Activated CD4-positive, alpha-beta T cell treated with anti-CD3 and anti-CD28 coated beads, Interleukin-2, amount 50 U/mL, for 4 hours (primary cell): ENCODE results near the gene RALGDS.
"Not testable (repeated sequence)": the region's sequence is repeated elsewhere in the genome, so short reads cannot be mapped to it uniquely, and the experiment has no call there.

Source experiments
- DNase-seq, 2 experiments: peaks; one replicate each; pipeline ENCODE4 v3.0.0-alpha.2; 2020

The RALGDS gene

GRCh38 chr9:133103987-133104505 lies 17.0 kb downstream of the RALGDS start:
- no peak for DNase-seq

- peak; percentile 27 to 38 for DNase-seq
These were observed 17.7 kb downstream of the RALGDS start for GRCh38 chr9:133103183-133103986.

GRCh38 chr9:133102190-133103021 lies 18.6 kb downstream of the RALGDS start:
- no peak for DNase-seq

GRCh38 chr9:133101356-133102189 lies 19.5 kb downstream of the RALGDS start:
- DNase-seq: no peak

- DNase-seq: no peak
These were observed 20.3 kb downstream of the RALGDS start for GRCh38 chr9:133100506-133101355.

- DNase-seq: no peak
These were observed 21.1 kb downstream of the RALGDS start for GRCh38 chr9:133099726-133100505.

- DNase-seq: no peak
These were observed 22.2 kb downstream of the RALGDS start for GRCh38 chr9:133098871-133099270.

- DNase-seq: no peak
These were observed 22.8 kb downstream of the RALGDS start for GRCh38 chr9:133098104-133098754.

GRCh38 chr9:133094842-133095393 lies 26.1 kb downstream of the RALGDS start:
- no peak for DNase-seq

- DNase-seq: not testable (repeated sequence)
These were observed 26.7 kb downstream of the RALGDS start for GRCh38 chr9:133094351-133094750.

- no peak for DNase-seq
These were observed 30.2 kb downstream of the RALGDS start for GRCh38 chr9:133090752-133091385.

GRCh38 chr9:133090187-133090586 lies 30.9 kb downstream of the RALGDS start:
- DNase-seq: no peak

GRCh38 chr9:133089271-133089671 lies 31.8 kb downstream of the RALGDS start:
- DNase-seq: no peak

- DNase-seq: no peak
These were observed 32.3 kb downstream of the RALGDS start for GRCh38 chr9:133088756-133089155.

- no peak for DNase-seq
These were observed 32.8 kb downstream of the RALGDS start for GRCh38 chr9:133088146-133088750.

- DNase-seq: no peak
These were observed 33.5 kb downstream of the RALGDS start for GRCh38 chr9:133087429-133088145.

- no peak for DNase-seq
These were observed 34.1 kb downstream of the RALGDS start for GRCh38 chr9:133086894-133087293.

GRCh38 chr9:133086212-133086860 lies 34.7 kb downstream of the RALGDS start:
- not testable (repeated sequence) for DNase-seq
